Endothelial cell of umbilical vein (primary cell): Measurements from ENCODE around the gene LSG1. TPM values are rescaled to one million over a fixed set of nuclear protein-coding genes. Genes with fewer than 3 reads are reported as not detected.

ENCODE experiments used
- BruUV-seq: library from RNA; stranded (reverse); fragments of 400-500 nt; replicated peaks from 2 replicates; lab custom pipeline; 2021; lab: Mats Ljungman, UMichigan
- CTCF ChIA-PET: fragments of 300-600, 350-600 bp; sonication (Branson Sonifier 250); formaldehyde crosslinking; loops from one replicate; lab custom pipeline; 2021; ENCODE audit warnings: antibody characterized with exemption, inconsistent platforms; lab: Charles Lee
- POLR2A ChIA-PET: fragments of 300-600, 350-600 bp; sonication (Branson Sonifier 250); formaldehyde crosslinking; loops from one replicate; lab custom pipeline; 2021; ENCODE audit warnings: antibody characterized with exemption, inconsistent platforms; lab: Charles Lee
- DNase-seq: peaks from one replicate; pipeline ENCODE4 v3.0.0-alpha.2; 2011; ENCODE audit warnings: low read depth, low spot score
- FAIRE-seq: peaks from 2 replicates; lab custom pipeline; 2011; peaks lifted over from hg19 to GRCh38; lab: Jason Lieb, UNC
- H2AFZ ChIP-seq: 2 replicates; pipeline ENCODE4 v1.6.0; 2012; ENCODE audit warnings: low read depth, low read length, control low read depth, inconsistent platforms
- H3K27ac ChIP-seq: 2 replicates; pipeline ENCODE4 v1.5.1; 2011; ENCODE audit warnings: low read depth, mild to moderate bottlenecking, control low read depth, low read length, moderate library complexity; ENCODE audit not compliant: insufficient read depth
- H3K27me3 ChIP-seq, 2 experiments: 2 replicates each; pipeline versions ENCODE4 v1.6.0 to v1.6.1; 2011; ENCODE audit warnings: low read length in 2 of 2, mixed read lengths in 1 of 2; ENCODE audit not compliant: control insufficient read depth in 2 of 2, insufficient read depth in 2 of 2
- H3K36me3 ChIP-seq, 2 experiments: 2 replicates in 1 of 2; 3 replicates in 1 of 2; pipeline ENCODE4 v1.5.1; 2011; ENCODE audit warnings: low read length in 2 of 2, mild to moderate bottlenecking in 1 of 2, moderate library complexity in 1 of 2; ENCODE audit not compliant: control insufficient read depth in 2 of 2, insufficient read depth in 2 of 2; ENCODE audit errors: extremely low read depth in 1 of 2
- H3K4me1 ChIP-seq: 3 replicates; pipeline ENCODE4 v1.5.1; 2011; ENCODE audit warnings: mild to moderate bottlenecking, low read length; ENCODE audit not compliant: control insufficient read depth, insufficient read depth; ENCODE audit errors: extremely low read depth
- H3K4me2 ChIP-seq: 2 replicates; pipeline ENCODE4 v1.6.1; 2011; ENCODE audit warnings: low read length, control low read depth, mixed read lengths; ENCODE audit not compliant: insufficient read depth
- H3K4me3 ChIP-seq, 3 experiments: fragments of 200-600 bp in 1 of 3; sonication (generic), shearing (Covaris generic) in 1 of 3; replicated peaks in 1 of 3; 2 replicates each; pipeline ENCODE4 v1.5.1; 2011 to 2016; ENCODE audit warnings: control low read depth in 3 of 3, low read length in 3 of 3, mild to moderate bottlenecking in 2 of 3, inconsistent platforms in 1 of 3, low read depth in 1 of 3, moderate library complexity in 1 of 3; ENCODE audit not compliant: insufficient read depth in 1 of 3
- H3K79me2 ChIP-seq: 2 replicates; pipeline ENCODE4 v1.6.0; 2012; ENCODE audit warnings: low read length, inconsistent platforms; ENCODE audit not compliant: control insufficient read depth, insufficient read depth
- H3K9ac ChIP-seq: replicated peaks from 2 replicates; pipeline ENCODE3; 2011; ENCODE audit warnings: low read length, control low read depth; ENCODE audit not compliant: insufficient read depth; ENCODE audit errors: extremely low read depth
- H3K9me1 ChIP-seq: replicated peaks from 3 replicates; pipeline ENCODE4 v1.6.0; 2011; ENCODE audit warnings: mild to moderate bottlenecking, low read length; ENCODE audit not compliant: control insufficient read depth, insufficient read depth; ENCODE audit errors: extremely low read depth
- H3K9me3 ChIP-seq: replicated peaks from 2 replicates; pipeline ENCODE4 v1.5.1; 2012; ENCODE audit warnings: low read length, inconsistent platforms; ENCODE audit not compliant: control insufficient read depth, insufficient read depth
- H4K20me1 ChIP-seq: replicated peaks from 2 replicates; pipeline ENCODE3; 2011; ENCODE audit warnings: mild to moderate bottlenecking, low read length; ENCODE audit not compliant: control insufficient read depth, insufficient read depth; ENCODE audit errors: extremely low read depth
- CTCF ChIP-seq, 2 donors: IDR thresholded peaks; 1 replicate in 1 of 2; 2 replicates in 1 of 2; pipeline ENCODE4 v1.5.1; 2011; ENCODE audit warnings: low read length in 2 of 2, mild to moderate bottlenecking in 2 of 2, moderate library complexity in 2 of 2, control low read depth in 1 of 2, inconsistent platforms in 1 of 2, low read depth in 1 of 2; ENCODE audit not compliant: insufficient read depth in 1 of 2; ENCODE audit errors: extremely low read depth in 1 of 2
- EZH2 ChIP-seq: IDR thresholded peaks from 2 replicates; pipeline ENCODE4 v1.6.1; 2012; ENCODE audit warnings: borderline replicate concordance, low read depth, mild to moderate bottlenecking, moderate library complexity, low read length, inconsistent platforms; ENCODE audit not compliant: severe bottlenecking
- FOS ChIP-seq: IDR thresholded peaks from 2 replicates; pipeline ENCODE4 v1.6.1; 2011; ENCODE audit warnings: mild to moderate bottlenecking, low read length, moderate library complexity, borderline replicate concordance; ENCODE audit not compliant: insufficient read depth
- GATA2 ChIP-seq: IDR thresholded peaks from 2 replicates; pipeline ENCODE4 v1.7.0; 2011; ENCODE audit warnings: low read depth, mild to moderate bottlenecking, moderate library complexity, mixed read lengths, low read length; ENCODE audit not compliant: insufficient read length, insufficient read depth
- JUN ChIP-seq: IDR thresholded peaks from 2 replicates; pipeline ENCODE4 v1.6.1; 2011; ENCODE audit warnings: borderline replicate concordance, low read depth; ENCODE audit not compliant: insufficient read length, insufficient read depth
- MYC ChIP-seq: IDR thresholded peaks from one replicate; pipeline ENCODE4 v1.6.1; 2011; ENCODE audit warnings: mild to moderate bottlenecking, low read depth, low read length
- POLR2A ChIP-seq: IDR thresholded peaks from 2 replicates; pipeline ENCODE4 v1.6.1; 2012; ENCODE audit warnings: low read depth, mild to moderate bottlenecking, control low read depth, low read length
- POLR2AphosphoS5 ChIP-seq: IDR thresholded peaks from 2 replicates; pipeline ENCODE4 v1.6.1; 2012; ENCODE audit warnings: low read depth, mild to moderate bottlenecking, control low read depth, low read length, moderate library complexity; ENCODE audit not compliant: insufficient read depth
- dilution Hi-C: fragments of 300-500 bp; cut with MboI; formaldehyde crosslinking; loops from one replicate; pipeline ENCODE4 v1.15.0; 2019; ENCODE audit warnings: low sequenced_read_pairs; ENCODE audit not compliant: extremely low pct_ligation_motif_present
- intact Hi-C: fragments of 100-400 bp; cut with micrococcal nuclease; formaldehyde crosslinking; loops from one replicate; pipeline ENCODE4 v1.10.0; 2022
- polyA plus RNA-seq, 4 experiments: library from polyadenylated mRNA; depleted of rRNA in 3 of 4; stranded (reverse) in 3 of 4; unstranded in 1 of 4; fragments of >200 nt; gene quantifications; 2 replicates each; pipeline versions ENCODE4 v1.2.1 to v1.2.3, GENCODE V29; 2011 to 2012; ENCODE audit warnings: missing spikeins in 1 of 4
- total RNA-seq: library from RNA; stranded (reverse); gene quantifications from 2 replicates; pipeline ENCODE4 v1.2.3, GENCODE V29; 2021
- TF ChIP-seq, protein P1 (sequence below): IDR thresholded peaks from 2 replicates; pipeline ENCODE4 v1.6.1; 2011; ENCODE audit not compliant: insufficient read depth, insufficient read length

Gene LSG1
- total and polyA plus RNA-seq, 2 donors (not counting 3 experiments of a cell fraction or from before 2014, with no cell fraction given): 50.0 to 52.7 TPM

- H3K4me1 ChIP-seq: peaks cover 18% of the 10 kb centered on the region
- dilution Hi-C loops: loop anchor here (10.0 to 25.0 kb wide), 2 partner anchors 431 to 564 kb away; no protein-coding TSS in a partner anchor
- FAIRE-seq (no peak), DNase-seq (no peak)
- no peaks in the 10 kb centered on the region for H4K20me1 ChIP-seq
- H3K36me3 ChIP-seq: no peaks in the 10 kb centered on the region
- H3K4me2 ChIP-seq: no peak overlapping the region
- BruUV-seq: no TSS peak
- H3K79me2 ChIP-seq: peaks cover 3% of the 10 kb centered on the region
- ChIA-PET POLR2A (no interaction called here), CTCF (no interaction called here)
- no peak overlapping the region for H3K9ac ChIP-seq
- no peak overlapping the region for H3K27ac ChIP-seq
- H3K9me3 ChIP-seq: no peaks in the 10 kb centered on the region
- H2AFZ ChIP-seq: no peak overlapping the region
- no peaks in the 10 kb centered on the region for H3K9me1 ChIP-seq
- TF ChIP-seq MYC (no peak), CTCF (IDR thresholded peaks at IDR 0.05; ENCODE audit: extremely low read depth in 1 of 2, insufficient read depth in 1 of 2, low read depth in 1 of 2, low read length in 2 of 2) (no peak), FOS (no peak), GATA2 (no peak), POLR2A (no peak), POLR2AphosphoS5 (no peak), EZH2 (no peak), JUN (no peak)
- TF ChIP-seq, protein P1, sequence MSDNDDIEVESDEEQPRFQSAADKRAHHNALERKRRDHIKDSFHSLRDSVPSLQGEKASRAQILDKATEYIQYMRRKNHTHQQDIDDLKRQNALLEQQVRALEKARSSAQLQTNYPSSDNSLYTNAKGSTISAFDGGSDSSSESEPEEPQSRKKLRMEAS: no peak
- H3K27me3 ChIP-seq: no peaks in the 10 kb centered on the region
- intact Hi-C loops: loop anchor here (10.0 kb wide), 1 partner anchor 324 kb away; no protein-coding TSS in a partner anchor
- no peak overlapping the region for H3K4me3 ChIP-seq
Observed at GRCh38 chr3:194680888-194681615, 9.1 kb upstream of the LSG1 start.
